ENCODE results near the gene DCLRE1C. TPM values are rescaled to one million over a fixed set of nuclear protein-coding genes. Genes with fewer than 3 reads are reported as not detected.
A peak's percentile ranks its signal among the peaks of the same experiment; 100 is the strongest.

DCLRE1C gene
- polyA plus RNA-seq, 1 donor from 2014 or later: 7.5 TPM

GRCh38 chr10:14954934-14955333 lies 1.0 kb upstream of the DCLRE1C start:
- Histone ChIP-seq H3K4me3 (ENCODE audit: low read length) (peak overlapping the region; percentile 87), H3K9me3 (ENCODE audit: low read length) (no peaks in the 10 kb centered on the region), H3K27me3 (ENCODE audit: insufficient read depth, low read depth, low read length) (no peaks in the 10 kb centered on the region), H3K36me3 (ENCODE audit: insufficient read depth, low read length) (no peaks in the 10 kb centered on the region), H3F3A (ENCODE audit: insufficient read depth, low read length, poor library complexity, severe bottlenecking) (no peaks in the 10 kb centered on the region), H3K4me2 (ENCODE audit: low read length) (peak overlapping the region; percentile 66), H2AFZ (ENCODE audit: low read depth, low read length) (no peak overlapping the region), H3K9ac (ENCODE audit: low read length) (no peak overlapping the region), H3K27ac (ENCODE audit: low read length) (no peak overlapping the region), H4K20me1 (ENCODE audit: insufficient read depth) (no peaks in the 10 kb centered on the region), H3K9me2 (ENCODE audit: insufficient read depth, low read length) (no peaks in the 10 kb centered on the region), H3K79me2 (replicated peaks; ENCODE audit: insufficient read depth, low read length) (no peaks in the 10 kb centered on the region)
- TF ChIP-seq RAD21 (conservative IDR thresholded peaks at IDR 0.05) (no peak), REST (IDR thresholded peaks at IDR 0.05; ENCODE audit: borderline replicate concordance) (no peak), CTCF (IDR thresholded peaks at IDR 0.05; ENCODE audit: poor library complexity, severe bottlenecking) (no peak), TAF1 (IDR thresholded peaks at IDR 0.05; ENCODE audit: low read depth) (no peak), POLR2AphosphoS5 (IDR thresholded peaks at IDR 0.05) (no peak), MXI1 (conservative IDR thresholded peaks at IDR 0.05; ENCODE audit: poor library complexity, severe bottlenecking) (no peak), EZH2 (IDR thresholded peaks at IDR 0.05; ENCODE audit: borderline replicate concordance, insufficient read depth, low read length, poor library complexity, severe bottlenecking) (no peak), SMC3 (conservative IDR thresholded peaks at IDR 0.05; ENCODE audit: poor library complexity) (no peak), EP300 (conservative IDR thresholded peaks at IDR 0.05; ENCODE audit: poor library complexity, severe bottlenecking) (no peak)

- no peaks in the 10 kb centered on the region for H3K79me2 ChIP-seq (replicated peaks; ENCODE audit: insufficient read depth, low read length)
These were observed 384 bp downstream of the DCLRE1C start for GRCh38 chr10:14953424-14954000.

More at GRCh38 chr10:14953424-14954000, 384 bp downstream of the DCLRE1C start:
- H2AFZ ChIP-seq (ENCODE audit: low read depth, low read length): peak overlapping the region; percentile 81
- no peaks in the 10 kb centered on the region for H3K36me3 ChIP-seq (ENCODE audit: insufficient read depth, low read length)
- H3K9ac ChIP-seq (ENCODE audit: low read length): peak overlapping the region; percentile 64
- H3K4me2 ChIP-seq (ENCODE audit: low read length): peak overlapping the region; percentile 25
- H3K27ac ChIP-seq (ENCODE audit: low read length): no peak overlapping the region
- no peaks in the 10 kb centered on the region for H3K27me3 ChIP-seq (ENCODE audit: insufficient read depth, low read depth, low read length)
- no peaks in the 10 kb centered on the region for H3F3A ChIP-seq (ENCODE audit: insufficient read depth, low read length, poor library complexity, severe bottlenecking)
- no peaks in the 10 kb centered on the region for H4K20me1 ChIP-seq (ENCODE audit: insufficient read depth)
- H3K9me3 ChIP-seq (ENCODE audit: low read length): no peaks in the 10 kb centered on the region
- H3K9me2 ChIP-seq (ENCODE audit: insufficient read depth, low read length): no peaks in the 10 kb centered on the region
- peak overlapping the region; percentile 87 for H3K4me3 ChIP-seq (ENCODE audit: low read length)
- no peak for TF ChIP-seq REST (IDR thresholded peaks at IDR 0.05; ENCODE audit: borderline replicate concordance)
- TF ChIP-seq RAD21 (conservative IDR thresholded peaks at IDR 0.05): peak; percentile 18
- TF ChIP-seq SMC3 (conservative IDR thresholded peaks at IDR 0.05; ENCODE audit: poor library complexity): peak; percentile 37
- TF ChIP-seq CTCF (IDR thresholded peaks at IDR 0.05; ENCODE audit: poor library complexity, severe bottlenecking): no peak
- no peak for TF ChIP-seq TAF1 (IDR thresholded peaks at IDR 0.05; ENCODE audit: low read depth)
- no peak for TF ChIP-seq EZH2 (IDR thresholded peaks at IDR 0.05; ENCODE audit: borderline replicate concordance, insufficient read depth, low read length, poor library complexity, severe bottlenecking)
- no peak for TF ChIP-seq MXI1 (conservative IDR thresholded peaks at IDR 0.05; ENCODE audit: poor library complexity, severe bottlenecking)
- TF ChIP-seq EP300 (conservative IDR thresholded peaks at IDR 0.05; ENCODE audit: poor library complexity, severe bottlenecking): no peak
- no peak for TF ChIP-seq POLR2AphosphoS5 (IDR thresholded peaks at IDR 0.05)

Measured in neural cell (in vitro differentiated cells).